ENCODE measurements around the gene TGFB2. TPM values are rescaled to one million over a fixed set of nuclear protein-coding genes. Genes with fewer than 3 reads are reported as not detected.

TGFB2 gene
- total RNA-seq, 1 donor from 2014 or later, result 0.12 TPM

DNA sequence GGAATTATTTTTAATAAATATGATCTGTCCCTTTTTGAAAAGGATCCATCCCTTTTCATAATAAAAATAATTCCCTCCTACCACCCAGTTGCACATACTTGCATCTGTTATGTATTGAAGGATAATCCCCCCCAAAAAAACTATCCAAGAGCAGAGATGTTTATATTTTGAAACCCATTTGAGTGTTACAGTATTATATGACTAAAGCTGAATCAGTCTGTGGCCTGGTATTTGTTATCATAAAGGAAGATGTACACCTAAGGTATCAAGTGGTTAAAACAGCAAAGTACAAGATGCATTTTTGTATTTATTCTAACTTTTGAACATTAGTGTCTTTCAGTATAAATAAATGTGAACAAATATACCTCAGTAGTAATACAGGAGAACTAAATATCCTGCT is 12.7 kb upstream of the TGFB2 start:
- intact Hi-C loops (cut with micrococcal nuclease), result loop anchor here (10.0 kb wide), 1 partner anchor 1232 kb away; no protein-coding TSS in a partner anchor

DNA sequence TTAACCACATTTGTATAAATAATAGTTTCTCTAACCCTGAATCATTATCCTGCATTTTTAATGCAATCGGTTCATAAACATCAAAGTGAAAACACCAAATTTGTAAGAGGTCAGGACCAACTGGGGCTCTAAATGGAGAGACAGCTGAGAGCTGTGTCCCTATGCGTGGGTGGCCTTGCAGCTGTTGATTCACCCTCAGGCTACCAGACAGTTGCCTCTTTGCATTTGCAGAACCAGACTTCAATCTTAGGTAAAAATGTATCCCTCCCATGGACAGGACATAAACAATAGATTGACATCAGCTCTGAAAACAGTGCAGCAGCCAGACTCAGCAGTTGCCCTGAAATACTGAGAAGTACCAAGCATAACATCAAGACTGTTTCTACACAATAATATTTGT is 8.8 kb upstream of the TGFB2 start:
- intact Hi-C loops (cut with micrococcal nuclease), result loop anchor here (10.0 kb wide), 1 partner anchor 1228 kb away; no protein-coding TSS in a partner anchor

DNA sequence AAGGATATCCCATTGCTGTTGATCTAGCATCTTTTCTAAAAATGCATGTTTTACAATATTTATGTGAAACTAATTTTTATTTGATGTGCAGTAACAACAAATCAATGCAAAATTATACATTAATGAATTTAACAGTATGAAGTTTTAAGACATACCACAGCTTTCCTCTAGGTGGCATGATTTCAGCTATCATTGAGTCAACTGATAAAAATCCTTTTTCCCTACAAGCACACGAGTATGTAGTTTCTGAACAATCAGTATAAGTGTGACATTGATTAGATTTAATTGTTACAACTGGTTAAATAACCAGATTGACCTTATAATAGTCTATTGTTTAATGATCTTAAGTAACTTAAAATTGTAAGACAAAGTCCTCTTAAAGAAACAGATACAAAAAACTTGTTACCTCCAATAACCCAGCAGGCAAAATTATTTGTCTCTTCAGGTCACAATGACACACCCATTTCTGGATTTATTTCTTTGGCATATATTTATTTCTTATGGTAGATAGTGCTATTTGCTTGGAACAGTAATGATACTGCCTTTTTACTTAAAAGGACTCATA is 5.8 kb upstream of the TGFB2 start:
- intact Hi-C loops (cut with micrococcal nuclease), result loop anchor here (1.0 to 10.0 kb wide), 2 partner anchors 182 to 1225 kb away; no protein-coding TSS in a partner anchor

DNA sequence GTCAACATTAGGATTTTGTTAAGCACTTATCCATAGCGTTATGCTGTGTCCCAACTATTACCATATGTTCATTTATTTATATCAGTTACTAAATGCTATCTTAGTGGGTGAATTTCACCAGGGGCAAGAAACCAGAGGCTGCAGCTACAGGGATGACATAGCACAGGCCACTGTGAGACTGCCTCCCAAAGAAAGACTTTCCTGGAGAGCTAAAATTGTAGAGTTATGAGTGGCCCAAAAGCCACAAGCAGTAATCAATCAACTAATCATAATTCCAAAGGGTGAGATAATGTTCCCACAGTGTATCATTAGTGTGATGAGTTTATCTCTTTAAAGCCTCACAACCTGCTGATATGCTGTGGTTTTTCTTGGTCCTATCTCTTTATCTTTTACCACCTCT is 3.8 kb upstream of the TGFB2 start:
- intact Hi-C loops (cut with micrococcal nuclease), result loop anchor here (10.0 kb wide), 1 partner anchor 833 kb away; the partner anchor contains the start of gene LYPLAL1

DNA sequence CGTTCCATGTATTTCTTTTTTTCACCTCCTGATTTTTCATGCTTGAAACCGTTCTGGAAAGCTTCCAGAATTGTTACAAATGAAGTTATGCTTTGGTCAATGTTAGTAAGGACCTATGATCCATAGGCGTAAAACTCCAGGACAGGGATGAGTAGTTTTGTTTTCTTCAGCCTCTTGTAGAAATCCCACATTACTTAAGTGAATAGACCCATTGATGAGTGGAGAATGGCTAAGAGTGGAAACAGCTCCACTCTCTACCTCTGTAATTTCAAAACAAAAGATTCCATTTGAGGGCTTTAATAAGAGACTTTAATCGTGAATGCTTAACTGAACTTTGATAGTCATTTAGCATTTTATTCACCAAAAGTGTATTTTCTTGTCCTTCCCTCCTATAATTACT is 3.0 kb upstream of the TGFB2 start:
- intact Hi-C loops (cut with micrococcal nuclease), result loop anchor here (10.0 kb wide), 1 partner anchor 833 kb away; the partner anchor contains the start of gene LYPLAL1

DNA sequence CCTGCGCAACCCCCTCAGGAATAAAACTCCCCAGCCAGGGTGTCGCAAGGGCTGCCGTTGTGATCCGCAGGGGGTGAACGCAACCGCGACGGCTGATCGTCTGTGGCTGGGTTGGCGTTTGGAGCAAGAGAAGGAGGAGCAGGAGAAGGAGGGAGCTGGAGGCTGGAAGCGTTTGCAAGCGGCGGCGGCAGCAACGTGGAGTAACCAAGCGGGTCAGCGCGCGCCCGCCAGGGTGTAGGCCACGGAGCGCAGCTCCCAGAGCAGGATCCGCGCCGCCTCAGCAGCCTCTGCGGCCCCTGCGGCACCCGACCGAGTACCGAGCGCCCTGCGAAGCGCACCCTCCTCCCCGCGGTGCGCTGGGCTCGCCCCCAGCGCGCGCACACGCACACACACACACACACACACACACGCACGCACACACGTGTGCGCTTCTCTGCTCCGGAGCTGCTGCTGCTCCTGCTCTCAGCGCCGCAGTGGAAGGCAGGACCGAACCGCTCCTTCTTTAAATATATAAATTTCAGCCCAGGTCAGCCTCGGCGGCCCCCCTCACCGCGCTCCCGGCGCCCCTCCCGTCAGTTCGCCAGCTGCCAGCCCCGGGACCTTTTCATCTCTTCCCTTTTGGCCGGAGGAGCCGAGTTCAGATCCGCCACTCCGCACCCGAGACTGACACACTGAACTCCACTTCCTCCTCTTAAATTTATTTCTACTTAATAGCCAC is 696 bp downstream of the TGFB2 start:
- intact Hi-C loops (cut with micrococcal nuclease), result loop anchor here (5.0 to 10.0 kb wide), 2 partner anchors 179 to 829 kb away; partner anchors contain the start of gene LYPLAL1

DNA sequence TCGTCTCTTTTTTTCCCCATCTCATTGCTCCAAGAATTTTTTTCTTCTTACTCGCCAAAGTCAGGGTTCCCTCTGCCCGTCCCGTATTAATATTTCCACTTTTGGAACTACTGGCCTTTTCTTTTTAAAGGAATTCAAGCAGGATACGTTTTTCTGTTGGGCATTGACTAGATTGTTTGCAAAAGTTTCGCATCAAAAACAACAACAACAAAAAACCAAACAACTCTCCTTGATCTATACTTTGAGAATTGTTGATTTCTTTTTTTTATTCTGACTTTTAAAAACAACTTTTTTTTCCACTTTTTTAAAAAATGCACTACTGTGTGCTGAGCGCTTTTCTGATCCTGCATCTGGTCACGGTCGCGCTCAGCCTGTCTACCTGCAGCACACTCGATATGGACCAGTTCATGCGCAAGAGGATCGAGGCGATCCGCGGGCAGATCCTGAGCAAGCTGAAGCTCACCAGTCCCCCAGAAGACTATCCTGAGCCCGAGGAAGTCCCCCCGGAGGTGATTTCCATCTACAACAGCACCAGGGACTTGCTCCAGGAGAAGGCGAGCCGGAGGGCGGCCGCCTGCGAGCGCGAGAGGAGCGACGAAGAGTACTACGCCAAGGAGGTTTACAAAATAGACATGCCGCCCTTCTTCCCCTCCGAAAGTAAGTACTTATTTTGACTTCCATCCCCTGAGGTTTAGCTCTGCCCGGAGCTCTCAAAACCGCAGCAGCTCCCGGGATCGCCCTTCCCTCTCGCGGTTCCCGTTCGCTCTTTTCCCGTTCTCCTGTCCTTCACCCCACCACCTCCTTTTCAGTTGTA is 1.5 kb downstream of the TGFB2 start:
- intact Hi-C loops (cut with micrococcal nuclease), result loop anchor here (5.0 to 10.0 kb wide), 2 partner anchors 179 to 828 kb away; partner anchors contain the start of gene LYPLAL1

DNA sequence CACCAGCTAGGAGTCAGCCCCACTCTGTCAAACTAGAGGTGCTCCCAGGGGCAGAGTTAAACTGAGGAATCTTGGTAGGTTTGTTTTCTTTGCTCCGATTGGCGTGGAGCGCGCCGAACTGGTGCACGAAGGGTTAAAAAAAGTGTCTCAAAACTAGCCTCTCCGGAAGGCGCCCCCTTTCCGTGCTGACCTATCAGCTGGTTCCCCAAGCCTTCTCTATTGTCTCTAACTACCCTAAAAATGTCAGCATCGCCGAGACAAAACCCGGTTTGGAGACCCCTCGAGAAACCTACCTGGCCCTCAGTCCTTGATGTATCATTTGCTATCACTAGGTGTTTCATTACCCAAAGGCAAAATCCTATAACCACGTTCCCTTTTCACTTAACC is 2.2 kb downstream of the TGFB2 start:
- intact Hi-C loops (cut with micrococcal nuclease), result loop anchor here (5.0 to 10.0 kb wide), 2 partner anchors 180 to 827 kb away; partner anchors contain the start of gene LYPLAL1

DNA sequence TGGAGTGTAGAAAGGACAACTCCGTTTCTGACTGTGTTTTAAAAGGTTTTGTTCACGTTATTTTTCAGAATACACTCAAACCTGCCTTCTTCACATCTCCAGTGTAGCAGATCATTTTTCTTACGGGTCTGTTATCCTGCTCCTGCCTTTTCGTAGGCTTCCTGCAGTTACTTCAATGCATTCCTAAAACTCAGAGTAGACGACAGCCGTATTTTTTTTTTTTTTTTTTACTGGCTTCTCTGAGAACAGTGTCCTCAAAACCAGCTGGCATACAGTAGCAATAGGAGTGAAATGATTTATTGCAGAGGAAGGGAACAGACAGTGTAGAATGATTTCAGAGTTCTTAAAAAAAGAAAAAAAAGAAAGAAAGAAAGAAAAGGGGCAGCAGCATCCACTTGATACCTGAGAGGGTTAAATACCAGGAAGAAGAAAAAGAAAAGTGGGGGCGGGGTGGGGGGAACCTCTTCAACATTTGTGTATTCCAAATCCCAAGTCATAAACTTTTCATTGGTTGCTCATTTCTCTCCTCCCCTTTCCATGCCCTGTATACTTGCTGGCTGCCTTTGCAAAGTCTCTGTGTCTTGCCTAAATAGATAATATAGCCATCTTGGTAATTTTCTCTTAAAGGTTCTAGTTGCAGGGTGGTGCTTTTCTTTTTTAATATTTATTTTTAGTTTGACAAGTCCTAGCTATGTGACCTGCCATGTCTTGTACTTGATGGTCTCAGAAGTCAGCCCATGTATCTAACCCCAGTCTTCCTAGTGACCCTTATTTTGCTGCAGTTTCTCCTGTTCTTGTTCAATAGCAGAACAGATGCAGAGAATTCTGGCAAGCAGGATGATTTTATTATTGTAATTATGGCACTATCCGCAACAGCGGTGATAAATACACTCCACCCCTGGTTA is 2.8 kb downstream of the TGFB2 start:
- intact Hi-C loops (cut with micrococcal nuclease), result loop anchor here (5.0 to 10.0 kb wide), 2 partner anchors 181 to 827 kb away; partner anchors contain the start of gene LYPLAL1

DNA sequence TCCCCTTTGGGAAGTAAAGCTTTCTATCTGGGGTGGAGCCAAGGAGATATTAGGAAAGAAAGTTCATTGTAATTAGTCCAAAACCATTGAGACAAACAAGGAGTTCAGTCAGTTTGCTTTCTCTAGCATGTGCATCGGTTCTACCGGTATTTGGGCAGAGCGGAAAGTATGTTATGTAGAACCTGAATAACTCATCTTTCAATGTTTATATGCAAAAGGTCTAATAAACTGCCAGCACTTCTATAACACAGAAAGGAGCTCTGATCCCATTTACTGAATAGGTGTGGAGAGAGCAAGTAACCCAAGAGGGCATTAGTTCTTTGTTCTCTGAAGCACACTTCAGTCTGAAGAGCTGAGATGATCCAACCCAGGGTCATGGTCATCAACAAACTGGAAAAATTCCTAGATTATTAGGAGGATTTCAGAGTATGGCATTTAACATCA is 3.5 kb downstream of the TGFB2 start:
- intact Hi-C loops (cut with micrococcal nuclease), result loop anchor here (5.0 to 10.0 kb wide), 2 partner anchors 181 to 826 kb away; partner anchors contain the start of gene LYPLAL1

DNA sequence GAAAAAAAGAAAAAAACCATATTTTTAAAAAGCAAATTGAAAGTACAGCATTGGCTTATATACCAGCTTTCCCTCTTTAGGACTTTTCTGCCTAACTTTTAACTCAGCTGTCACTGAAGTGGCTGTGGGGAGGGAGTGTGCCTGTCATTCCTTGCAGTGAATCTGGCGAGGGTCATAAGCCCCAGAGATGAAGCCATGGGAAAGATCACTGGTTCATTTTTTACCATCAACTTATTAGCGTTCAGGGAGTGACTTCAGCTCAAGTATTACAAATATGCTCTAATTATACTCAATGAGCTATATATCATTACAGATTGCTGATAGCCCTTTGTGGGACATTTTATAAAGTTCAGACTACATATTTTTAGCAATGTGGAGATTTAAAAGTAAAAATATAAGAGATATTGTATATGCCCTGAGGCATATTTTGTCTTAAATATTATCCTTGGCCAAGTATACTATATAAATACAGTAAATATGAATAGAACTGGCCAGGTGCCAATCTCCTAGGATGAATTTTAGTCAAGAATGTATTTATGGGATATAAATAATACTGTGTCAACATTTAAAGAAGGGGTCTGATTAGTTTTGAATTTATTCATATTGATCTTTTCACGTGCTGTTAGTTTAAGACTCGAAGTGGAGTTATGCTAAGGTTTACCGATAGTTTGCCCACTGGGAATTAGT is 4.4 kb downstream of the TGFB2 start:
- intact Hi-C loops (cut with micrococcal nuclease), result loop anchor here (5.0 to 10.0 kb wide), 2 partner anchors 182 to 825 kb away; partner anchors contain the start of gene LYPLAL1

DNA sequence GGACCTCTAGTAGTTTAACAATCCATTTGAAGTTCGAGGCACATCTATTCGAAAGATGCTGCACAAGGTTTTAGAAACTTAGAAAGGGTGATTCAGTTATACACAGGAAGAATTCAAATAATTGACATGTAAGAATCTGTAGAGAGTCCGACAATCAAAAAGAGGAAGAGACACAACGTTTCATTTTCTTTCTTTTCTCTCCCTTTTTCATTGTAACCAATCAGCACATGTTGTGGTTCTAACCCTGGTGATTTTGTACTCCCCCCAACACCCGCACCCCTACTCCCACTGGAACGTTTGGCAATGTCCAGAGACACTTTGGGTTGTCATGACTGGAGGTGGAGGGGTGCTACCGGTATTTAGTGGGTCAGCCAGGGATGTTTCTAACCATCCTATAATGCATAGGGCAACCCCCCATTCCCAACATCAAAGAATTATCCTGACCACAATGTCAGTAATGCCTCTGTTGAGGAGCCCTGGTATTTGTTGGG is 4.9 kb downstream of the TGFB2 start:
- intact Hi-C loops (cut with micrococcal nuclease), result no loop called here

DNA sequence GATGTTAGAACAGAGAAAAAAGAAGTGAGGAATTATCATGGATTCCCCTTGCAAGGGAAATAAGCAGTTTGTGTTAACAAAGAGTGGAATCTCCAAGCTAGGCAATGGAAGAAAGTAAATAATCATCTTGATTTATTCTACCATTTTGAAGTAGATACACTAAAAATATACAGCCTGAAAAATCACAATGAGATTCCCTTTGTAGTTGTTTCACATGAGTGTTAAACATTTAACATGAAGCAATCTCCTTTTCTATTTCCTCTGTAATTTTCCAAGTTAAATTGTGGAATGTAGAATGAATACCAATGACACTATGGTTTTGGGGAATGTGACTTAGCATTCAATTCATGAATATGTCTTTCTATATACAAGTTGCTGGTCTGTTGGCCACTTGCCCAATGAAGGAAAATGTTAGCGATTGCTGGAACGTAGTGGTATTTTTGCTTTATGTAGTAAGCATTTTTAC is 5.7 kb downstream of the TGFB2 start:
- intact Hi-C loops (cut with micrococcal nuclease), result no loop called here

DNA sequence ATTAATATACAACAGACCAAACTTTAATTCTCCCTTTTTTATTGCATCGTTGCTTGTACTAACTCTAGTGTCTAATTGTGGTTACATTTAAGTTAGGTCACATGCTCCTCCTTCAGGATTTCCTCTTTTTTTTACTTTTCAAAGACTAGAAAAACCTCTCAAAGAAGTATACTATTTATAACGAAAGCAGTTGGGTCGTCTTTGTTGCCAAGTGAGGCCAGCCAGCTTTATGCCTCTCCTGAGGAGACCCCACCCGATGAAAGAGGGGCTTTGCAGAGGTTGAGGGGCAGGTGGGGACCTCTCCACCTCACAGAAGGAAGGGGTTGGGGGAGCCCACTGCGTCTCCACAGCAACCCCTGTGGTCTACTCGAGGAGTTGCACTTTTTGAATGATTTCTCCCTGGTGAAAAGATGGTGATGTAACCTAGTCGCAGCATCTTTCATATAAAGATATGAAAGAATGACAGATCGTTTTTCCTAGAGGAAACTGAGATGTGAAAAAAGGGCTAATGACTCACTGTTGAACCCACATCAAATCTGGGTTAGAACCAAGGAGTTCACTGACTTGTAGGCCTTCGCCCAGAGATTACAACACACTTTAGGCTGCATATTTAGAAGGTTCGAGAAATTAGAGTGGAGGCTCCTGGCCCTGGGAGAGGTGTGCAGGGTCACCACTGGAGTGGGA is 6.4 kb downstream of the TGFB2 start:
- intact Hi-C loops (cut with micrococcal nuclease), result no loop called here

DNA sequence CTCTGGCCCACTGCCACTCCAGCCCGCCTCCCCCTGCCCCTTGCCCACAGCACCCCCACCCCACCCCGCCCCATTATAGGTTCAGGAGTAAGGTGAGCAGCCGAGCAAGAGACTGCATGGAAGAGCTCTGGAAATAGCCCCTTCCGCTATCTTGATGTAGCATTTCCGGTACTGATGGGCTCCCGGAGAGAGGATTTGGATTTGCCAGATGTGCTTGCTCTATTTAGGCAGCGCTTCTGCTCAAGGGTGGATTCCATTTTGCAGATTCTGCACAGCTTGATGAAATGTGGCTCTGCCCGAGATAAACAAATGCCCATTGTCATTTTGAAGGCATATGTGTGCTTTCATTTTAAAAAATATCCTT is 6.9 kb downstream of the TGFB2 start:
- intact Hi-C loops (cut with micrococcal nuclease), result no loop called here

DNA sequence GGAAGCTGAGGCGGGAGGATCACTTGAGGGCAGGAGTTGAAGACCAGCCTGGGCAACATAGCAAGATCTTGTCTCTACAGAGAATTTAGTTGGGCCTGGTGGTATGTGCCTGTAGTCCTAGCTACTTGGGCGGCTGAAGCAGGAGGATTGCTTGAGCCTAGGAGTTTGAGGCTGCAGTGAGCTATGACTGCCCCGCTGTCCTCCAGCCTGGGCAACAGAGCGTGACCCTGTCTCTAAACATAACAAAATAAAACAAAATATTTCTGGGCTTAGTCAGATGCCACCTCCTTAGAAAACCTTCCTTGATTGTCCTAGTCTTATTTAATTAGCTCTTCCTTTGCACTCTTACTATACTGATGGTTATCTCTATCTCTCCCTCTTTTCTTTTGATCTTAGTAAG is 8.5 kb downstream of the TGFB2 start:
- intact Hi-C loops (cut with micrococcal nuclease), result no loop called here

DNA sequence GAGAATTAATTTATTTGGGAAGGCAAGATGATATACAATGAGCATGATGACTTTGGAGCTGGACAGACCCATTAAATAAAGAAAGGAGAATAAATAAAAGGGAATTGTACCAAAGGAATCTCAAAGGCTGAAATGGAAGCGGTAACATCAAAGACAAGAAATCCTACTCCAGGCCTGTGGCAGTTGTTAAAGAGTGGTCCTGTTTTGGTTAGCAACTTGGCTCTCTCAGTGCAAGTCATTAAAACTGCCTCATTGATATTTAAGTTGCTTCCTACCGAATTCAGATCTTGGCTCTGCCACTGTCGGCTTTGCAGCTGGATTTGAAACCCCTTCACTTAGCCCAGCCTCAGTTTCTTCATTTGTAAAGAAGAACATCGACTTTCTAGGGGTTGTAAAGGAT is 10.1 kb downstream of the TGFB2 start:
- intact Hi-C loops (cut with micrococcal nuclease), result no loop called here

DNA sequence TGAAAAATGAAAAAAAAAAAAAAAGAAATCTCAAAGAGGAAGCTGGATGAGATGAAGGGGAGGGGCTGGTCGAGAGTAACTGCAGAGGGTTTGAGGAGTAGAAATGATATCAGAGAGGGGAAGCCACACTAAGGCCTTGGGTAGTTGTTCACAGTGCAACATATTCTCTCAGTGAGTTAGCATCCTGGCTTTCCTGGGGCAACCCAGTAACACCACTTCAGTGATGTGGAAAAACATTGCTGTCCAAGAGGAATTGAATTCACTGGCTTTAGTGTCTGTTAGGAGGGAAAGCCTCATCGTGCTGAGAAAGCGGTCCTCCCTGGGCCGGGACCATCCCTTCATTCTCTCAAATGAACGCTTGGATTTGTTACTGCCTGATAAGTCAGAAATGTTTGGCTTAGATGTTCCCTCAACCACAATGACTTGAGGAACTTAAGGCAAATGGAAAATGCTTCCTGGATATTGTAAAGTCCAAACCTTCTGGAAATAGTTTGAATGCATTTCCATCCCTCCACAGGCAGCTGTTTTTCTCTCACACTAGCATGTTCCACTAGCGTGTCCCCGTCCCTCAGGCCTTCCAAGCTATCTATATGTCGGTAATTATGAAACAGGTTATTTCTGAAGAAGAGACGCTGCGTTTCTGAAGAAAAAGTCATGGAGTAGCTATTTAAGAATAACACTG is 12.2 kb downstream of the TGFB2 start:
- intact Hi-C loops (cut with micrococcal nuclease), result no loop called here

DNA sequence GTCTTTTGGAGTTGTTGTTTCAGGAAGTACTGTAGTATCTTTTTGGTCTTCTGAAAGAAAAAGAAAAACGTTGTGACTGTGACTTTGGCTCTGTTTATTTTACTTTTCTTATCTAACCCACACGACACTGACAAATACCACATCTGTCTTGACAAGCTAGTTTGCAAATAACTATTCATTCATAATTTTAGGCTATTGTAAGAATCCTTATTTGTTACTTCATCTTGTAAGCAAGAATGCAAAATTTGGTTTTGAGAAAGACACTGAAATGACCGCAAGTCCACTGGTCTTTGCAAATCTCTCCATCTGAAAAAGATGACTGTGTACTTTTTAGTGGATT is 12.7 kb downstream of the TGFB2 start:
- intact Hi-C loops (cut with micrococcal nuclease), result no loop called here
